GM23338 (cell line): ENCODE measurements around the gene MRAS. TPM values are rescaled to one million over a fixed set of nuclear protein-coding genes. Genes with fewer than 3 reads are reported as not detected.

Experiments used
- ATAC-seq: fragments of 200-7000 bp; cut with Tn5 transposase; 3 replicates; pipeline ENCODE4 v1.9.1; 2020
- DNase-seq: peaks from one replicate; pipeline ENCODE4 v3.0.0-alpha.2; 2015; ENCODE audit warnings: low spot score
- H2AFZ ChIP-seq: fragments of 200-600 bp; sonication (generic); 2 replicates; pipeline ENCODE4 v1.8.0; 2016; ENCODE audit warnings: antibody characterized with exemption, mild to moderate bottlenecking, moderate library complexity
- H3F3A ChIP-seq: fragments of 200-600 bp; sonication (generic); replicated peaks from 2 replicates; pipeline ENCODE4 v1.8.0; 2017; ENCODE audit warnings: antibody characterized with exemption, mixed run types, low read depth
- H3K27ac ChIP-seq: fragments of 200-600 bp; sonication (generic); 2 replicates; pipeline ENCODE4 v1.6.1; 2016; ENCODE audit warnings: low read depth
- H3K27me3 ChIP-seq: fragments of 200-600 bp; sonication (generic); 2 replicates; pipeline ENCODE4 v1.8.0; 2016; ENCODE audit warnings: mild to moderate bottlenecking, mixed run types, moderate library complexity; ENCODE audit not compliant: insufficient read depth
- H3K36me3 ChIP-seq: fragments of 200-600 bp; sonication (generic); 2 replicates; pipeline ENCODE4 v1.8.0; 2016; ENCODE audit warnings: mild to moderate bottlenecking; ENCODE audit not compliant: insufficient read depth
- H3K4me1 ChIP-seq: fragments of 200-600 bp; sonication (generic); 2 replicates; pipeline ENCODE4 v1.8.0; 2016; ENCODE audit warnings: mild to moderate bottlenecking, moderate library complexity; ENCODE audit not compliant: insufficient read depth
- H3K4me2 ChIP-seq: fragments of 200-600 bp; sonication (generic); 2 replicates; pipeline ENCODE4 v1.7.1; 2017; ENCODE audit warnings: mixed run types
- H3K4me3 ChIP-seq: fragments of 200-600 bp; sonication (generic); 2 replicates; pipeline ENCODE4 v1.6.1; 2016; ENCODE audit warnings: mixed run types
- H3K79me2 ChIP-seq: fragments of 200-600 bp; sonication (generic); replicated peaks from 2 replicates; pipeline ENCODE4 v1.8.0; 2017; ENCODE audit warnings: mild to moderate bottlenecking; ENCODE audit not compliant: insufficient read depth
- H3K9me2 ChIP-seq: fragments of 200-600 bp; sonication (generic); 2 replicates; pipeline ENCODE4 v1.8.0; 2017; ENCODE audit not compliant: insufficient read depth
- H4K20me1 ChIP-seq: fragments of 200-600 bp; sonication (generic); replicated peaks from 2 replicates; pipeline ENCODE4 v1.8.0; 2017; ENCODE audit warnings: mild to moderate bottlenecking; ENCODE audit not compliant: insufficient read depth
- H3K27ac Mint-ChIP-seq: 2 replicates; pipeline ENCODE4 v1.8.0; 2020; ENCODE audit warnings: inconsistent platforms, mild to moderate bottlenecking, moderate library complexity, mixed read lengths
- H3K27me3 Mint-ChIP-seq: 3 replicates; pipeline ENCODE4 v1.8.0; 2022; ENCODE audit warnings: low read depth, mild to moderate bottlenecking, moderate library complexity, mixed read lengths, inconsistent platforms; ENCODE audit not compliant: insufficient read depth, poor library complexity
- H3K36me3 Mint-ChIP-seq: 3 replicates; pipeline ENCODE4 v1.8.0; 2021; ENCODE audit warnings: low read depth, mild to moderate bottlenecking, inconsistent platforms, moderate library complexity, mixed read lengths
- H3K4me1 Mint-ChIP-seq: 3 replicates; pipeline ENCODE4 v1.8.0; 2020; ENCODE audit warnings: mild to moderate bottlenecking, inconsistent platforms, mixed read lengths
- H3K4me3 Mint-ChIP-seq: 3 replicates; pipeline ENCODE4 v1.8.0; 2021; ENCODE audit warnings: moderate library complexity, mild to moderate bottlenecking, inconsistent platforms, mixed read lengths
- H3K9me3 Mint-ChIP-seq: 3 replicates; pipeline ENCODE4 v1.8.0; 2020; ENCODE audit warnings: moderate library complexity, mild to moderate bottlenecking, inconsistent platforms, mixed read lengths
- CREB1 ChIP-seq: fragments of 250-450 bp; sonication (Bioruptor Pico); IDR thresholded peaks from 2 replicates; pipeline ENCODE4 v1.5.0; 2020; ENCODE audit warnings: low read depth, mild to moderate bottlenecking, moderate library complexity
- EZH2phosphoT487 ChIP-seq: fragments of 200-600 bp; sonication (generic); IDR thresholded peaks from one replicate; pipeline ENCODE4 v1.8.1; 2018; ENCODE audit warnings: antibody characterized with exemption; ENCODE audit not compliant: unreplicated experiment
- JUNB ChIP-seq: IDR thresholded peaks from one replicate; pipeline ENCODE4 v1.6.1; 2016; ENCODE audit warnings: antibody characterized with exemption; ENCODE audit not compliant: unreplicated experiment
- NANOG ChIP-seq: IDR thresholded peaks from 2 replicates; pipeline ENCODE4 v1.6.1; 2016; ENCODE audit warnings: antibody characterized with exemption, borderline replicate concordance
- POLR2AphosphoS5 ChIP-seq: IDR thresholded peaks from 2 replicates; pipeline ENCODE4 v1.6.1; 2016; ENCODE audit warnings: antibody characterized with exemption, low read depth
- STAT1 ChIP-seq: IDR thresholded peaks from one replicate; pipeline ENCODE4 v1.6.1; 2016; ENCODE audit warnings: antibody characterized with exemption; ENCODE audit not compliant: unreplicated experiment
- ZNF114 ChIP-seq: fragments of 250-450 bp; sonication (Bioruptor Pico); IDR thresholded peaks from 2 replicates; pipeline ENCODE4 v1.5.0; 2020; ENCODE audit warnings: mild to moderate bottlenecking, moderate library complexity
- ZNF331 ChIP-seq: fragments of 250-450 bp; sonication (Bioruptor Pico); IDR thresholded peaks from 2 replicates; pipeline ENCODE4 v1.5.0; 2020; ENCODE audit warnings: low read depth, mild to moderate bottlenecking, moderate library complexity
- ZNF462 ChIP-seq: fragments of 250-450 bp; sonication (Bioruptor Pico); IDR thresholded peaks from 2 replicates; pipeline ENCODE4 v1.5.0; 2020; ENCODE audit warnings: mild to moderate bottlenecking, moderate library complexity
- polyA plus RNA-seq: library from polyadenylated mRNA; unstranded; fragments of >200 nt; fragmentation: Nextera tagmentation; extraction: Ambion mirVana; gene quantifications from 2 replicates; pipeline ENCODE4 v1.2.1, GENCODE V29; 2016
- total RNA-seq: library from RNA; depleted of rRNA; stranded (reverse); fragments of >200 nt; shearing (Covaris generic); gene quantifications from 2 replicates; pipeline ENCODE4 v1.2.3, GENCODE V29; 2014
- TF ChIP-seq, protein P1 (sequence below), 2 experiments: fragments of 200-600 bp in 1 of 2; sonication (generic) in 1 of 2; conservative IDR thresholded peaks; 2 replicates each; pipeline versions ENCODE4 v1.5.1 to v1.6.1; 2016 to 2017; ENCODE audit warnings: antibody characterized with exemption in 2 of 2, low read depth in 2 of 2, mild to moderate bottlenecking in 2 of 2, moderate library complexity in 1 of 2
- TF ChIP-seq, protein P2 (sequence below): IDR thresholded peaks from 2 replicates; pipeline ENCODE4 v1.6.1; 2016; ENCODE audit warnings: antibody characterized with exemption
- TF ChIP-seq, protein P3 (sequence below): IDR thresholded peaks from one replicate; pipeline ENCODE4 v1.6.1; 2018; ENCODE audit warnings: antibody characterized with exemption; ENCODE audit not compliant: unreplicated experiment

MRAS gene
- total and polyA plus RNA-seq, 2 experiments from 2014 or later = 9.1 to 10.2 TPM

- no peak overlapping the region for H3K27ac ChIP-seq
- ATAC-seq = no peak
- Mint-ChIP-seq H3K27me3 (peaks cover 15% of the 10 kb centered on the region), H3K27ac (no peak overlapping the region), H3K36me3 (no peaks in the 10 kb centered on the region), H3K4me1 (peaks cover 17% of the 10 kb centered on the region), H3K9me3 (no peaks in the 10 kb centered on the region), H3K4me3 (no peak overlapping the region)
- H4K20me1 ChIP-seq = no peaks in the 10 kb centered on the region
- no peak overlapping the region for H3K4me3 ChIP-seq
- H3K27me3 ChIP-seq = peaks cover 4% of the 10 kb centered on the region; the same call in 1 of the 2 replicates
- H3F3A ChIP-seq = 0 out of 2 replicates have a peak, but pooled peaks cover 4% of the 10 kb centered on the region
- no peak overlapping the region for H2AFZ ChIP-seq
- DNase-seq = no peak
- no peaks in the 10 kb centered on the region for H3K36me3 ChIP-seq
- no peak overlapping the region for H3K4me2 ChIP-seq
- H3K9me2 ChIP-seq = 0 out of 2 replicates have a peak, but pooled peaks cover 3% of the 10 kb centered on the region
- no peak for TF ChIP-seq EZH2phosphoT487
- TF ChIP-seq, protein P1, sequence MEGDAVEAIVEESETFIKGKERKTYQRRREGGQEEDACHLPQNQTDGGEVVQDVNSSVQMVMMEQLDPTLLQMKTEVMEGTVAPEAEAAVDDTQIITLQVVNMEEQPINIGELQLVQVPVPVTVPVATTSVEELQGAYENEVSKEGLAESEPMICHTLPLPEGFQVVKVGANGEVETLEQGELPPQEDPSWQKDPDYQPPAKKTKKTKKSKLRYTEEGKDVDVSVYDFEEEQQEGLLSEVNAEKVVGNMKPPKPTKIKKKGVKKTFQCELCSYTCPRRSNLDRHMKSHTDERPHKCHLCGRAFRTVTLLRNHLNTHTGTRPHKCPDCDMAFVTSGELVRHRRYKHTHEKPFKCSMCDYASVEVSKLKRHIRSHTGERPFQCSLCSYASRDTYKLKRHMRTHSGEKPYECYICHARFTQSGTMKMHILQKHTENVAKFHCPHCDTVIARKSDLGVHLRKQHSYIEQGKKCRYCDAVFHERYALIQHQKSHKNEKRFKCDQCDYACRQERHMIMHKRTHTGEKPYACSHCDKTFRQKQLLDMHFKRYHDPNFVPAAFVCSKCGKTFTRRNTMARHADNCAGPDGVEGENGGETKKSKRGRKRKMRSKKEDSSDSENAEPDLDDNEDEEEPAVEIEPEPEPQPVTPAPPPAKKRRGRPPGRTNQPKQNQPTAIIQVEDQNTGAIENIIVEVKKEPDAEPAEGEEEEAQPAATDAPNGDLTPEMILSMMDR (conservative IDR thresholded peaks at IDR 0.05; ENCODE audit: low read depth in 2 of 2) = no peak
- no peak for TF ChIP-seq CREB1 (CRISPR knock-in tag)
- TF ChIP-seq POLR2AphosphoS5 = no peak
- TF ChIP-seq, protein P2, sequence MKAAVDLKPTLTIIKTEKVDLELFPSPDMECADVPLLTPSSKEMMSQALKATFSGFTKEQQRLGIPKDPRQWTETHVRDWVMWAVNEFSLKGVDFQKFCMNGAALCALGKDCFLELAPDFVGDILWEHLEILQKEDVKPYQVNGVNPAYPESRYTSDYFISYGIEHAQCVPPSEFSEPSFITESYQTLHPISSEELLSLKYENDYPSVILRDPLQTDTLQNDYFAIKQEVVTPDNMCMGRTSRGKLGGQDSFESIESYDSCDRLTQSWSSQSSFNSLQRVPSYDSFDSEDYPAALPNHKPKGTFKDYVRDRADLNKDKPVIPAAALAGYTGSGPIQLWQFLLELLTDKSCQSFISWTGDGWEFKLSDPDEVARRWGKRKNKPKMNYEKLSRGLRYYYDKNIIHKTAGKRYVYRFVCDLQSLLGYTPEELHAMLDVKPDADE = no peak
- TF ChIP-seq ZNF462 (CRISPR knock-in tag) = no peak
- TF ChIP-seq JUNB = no peak
- no peak for TF ChIP-seq ZNF331 (CRISPR knock-in tag)
- no peak for TF ChIP-seq NANOG
- TF ChIP-seq ZNF114 (CRISPR knock-in tag) = no peak
- TF ChIP-seq STAT1 = no peak
- TF ChIP-seq, protein P3, sequence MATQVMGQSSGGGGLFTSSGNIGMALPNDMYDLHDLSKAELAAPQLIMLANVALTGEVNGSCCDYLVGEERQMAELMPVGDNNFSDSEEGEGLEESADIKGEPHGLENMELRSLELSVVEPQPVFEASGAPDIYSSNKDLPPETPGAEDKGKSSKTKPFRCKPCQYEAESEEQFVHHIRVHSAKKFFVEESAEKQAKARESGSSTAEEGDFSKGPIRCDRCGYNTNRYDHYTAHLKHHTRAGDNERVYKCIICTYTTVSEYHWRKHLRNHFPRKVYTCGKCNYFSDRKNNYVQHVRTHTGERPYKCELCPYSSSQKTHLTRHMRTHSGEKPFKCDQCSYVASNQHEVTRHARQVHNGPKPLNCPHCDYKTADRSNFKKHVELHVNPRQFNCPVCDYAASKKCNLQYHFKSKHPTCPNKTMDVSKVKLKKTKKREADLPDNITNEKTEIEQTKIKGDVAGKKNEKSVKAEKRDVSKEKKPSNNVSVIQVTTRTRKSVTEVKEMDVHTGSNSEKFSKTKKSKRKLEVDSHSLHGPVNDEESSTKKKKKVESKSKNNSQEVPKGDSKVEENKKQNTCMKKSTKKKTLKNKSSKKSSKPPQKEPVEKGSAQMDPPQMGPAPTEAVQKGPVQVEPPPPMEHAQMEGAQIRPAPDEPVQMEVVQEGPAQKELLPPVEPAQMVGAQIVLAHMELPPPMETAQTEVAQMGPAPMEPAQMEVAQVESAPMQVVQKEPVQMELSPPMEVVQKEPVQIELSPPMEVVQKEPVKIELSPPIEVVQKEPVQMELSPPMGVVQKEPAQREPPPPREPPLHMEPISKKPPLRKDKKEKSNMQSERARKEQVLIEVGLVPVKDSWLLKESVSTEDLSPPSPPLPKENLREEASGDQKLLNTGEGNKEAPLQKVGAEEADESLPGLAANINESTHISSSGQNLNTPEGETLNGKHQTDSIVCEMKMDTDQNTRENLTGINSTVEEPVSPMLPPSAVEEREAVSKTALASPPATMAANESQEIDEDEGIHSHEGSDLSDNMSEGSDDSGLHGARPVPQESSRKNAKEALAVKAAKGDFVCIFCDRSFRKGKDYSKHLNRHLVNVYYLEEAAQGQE = no peak
- H3K79me2 ChIP-seq = no peaks in the 10 kb centered on the region
- peaks cover 13% of the 10 kb centered on the region for H3K4me1 ChIP-seq
Observed at GRCh38 chr3:138354376-138354775, 6.0 kb downstream of the MRAS start.
